ENCODE measurements around the gene SFTPB. TPM values are rescaled to one million over a fixed set of nuclear protein-coding genes. Genes with fewer than 3 reads are reported as not detected.

The SFTPB gene
- total and polyA plus RNA-seq, 8 donors, result 0.14 to 4,040 (median 1.8) TPM; not detected in 1

- Histone ChIP-seq H3K4me3 (peak overlapping the region in 1 of 4 donors; percentile 7), H3K36me3 (no peaks in the 10 kb centered on the region), H3K27me3 (no peaks in the 10 kb centered on the region), H3K27ac (peak overlapping the region in 4 of 5 donors; percentile 68 to 87 (median 76)), H3K9me3 (no peaks in the 10 kb centered on the region), H3K4me1 (peaks cover 31 to 87% (median 43%) of the 10 kb centered on the region in 4 donors)
- WGBS, 5 donors, result 72 to 89% (median 84%) methylated on average over 10 of the region's 10 CpGs
- TF ChIP-seq EP300 (IDR thresholded peaks at IDR 0.05), result no peak
- intact Hi-C loops (cut with DNase I; ENCODE audit: low total_unique reads), result no loop called here
- DNase-seq, result no peak
These were observed 38.7 kb upstream of the SFTPB start for GRCh38 chr2:85706599-85707296.

- H3K36me3 ChIP-seq, result no peaks in the 10 kb centered on the region
- peak overlapping the region; percentile 31 to 87 (median 76) for H3K27ac ChIP-seq
- intact Hi-C loops (cut with DNase I; ENCODE audit: low total_unique reads), result no loop called here
- no peak for TF ChIP-seq CTCF (IDR thresholded peaks at IDR 0.05)
- no peaks in the 10 kb centered on the region for H3K27me3 ChIP-seq
- H3K9me3 ChIP-seq, result no peaks in the 10 kb centered on the region
- DNase-seq, result no peak
- H3K4me1 ChIP-seq, result peaks cover 31 to 80% (median 40%) of the 10 kb centered on the region in 4 donors
- no peak overlapping the region for H3K4me3 ChIP-seq
- WGBS, 5 donors, result 72 to 92% (median 87%) methylated on average over 6 of the region's 6 CpGs
These were observed 38.1 kb upstream of the SFTPB start for GRCh38 chr2:85706063-85706462.

- H3K4me1 ChIP-seq, result peaks cover 31 to 76% (median 38%) of the 10 kb centered on the region in 4 donors
- no peaks in the 10 kb centered on the region for H3K27me3 ChIP-seq
- H3K4me3 ChIP-seq, result no peak overlapping the region
- no peak for TF ChIP-seq POLR2A (IDR thresholded peaks at IDR 0.05)
- peak; percentile 94 to 99 (median 94) for TF ChIP-seq POLR2AphosphoS5 (IDR thresholded peaks at IDR 0.05)
- TF ChIP-seq CTCF (IDR thresholded peaks at IDR 0.05), result no peak
- TF ChIP-seq EP300 (IDR thresholded peaks at IDR 0.05), result peak; percentile 77
- WGBS, 5 donors, result 76 to 91% (median 90%) methylated on average over 2 of the region's 2 CpGs
- intact Hi-C loops (cut with DNase I; ENCODE audit: low total_unique reads), result no loop called here
- peak overlapping the region; percentile 43 to 87 (median 76) for H3K27ac ChIP-seq
- DNase-seq, result peak in 1 of 2 donors; percentile 50
- no peaks in the 10 kb centered on the region for H3K9me3 ChIP-seq
- H3K36me3 ChIP-seq, result no peaks in the 10 kb centered on the region
These were observed 37.7 kb upstream of the SFTPB start for GRCh38 chr2:85705680-85706039.

- H3K36me3 ChIP-seq, result no peaks in the 10 kb centered on the region
- no peak overlapping the region for H3K4me3 ChIP-seq
- H3K27me3 ChIP-seq, result no peaks in the 10 kb centered on the region
- intact Hi-C loops (cut with DNase I; ENCODE audit: low total_unique reads), result no loop called here
- peak overlapping the region; percentile 43 to 87 (median 76) for H3K27ac ChIP-seq
- DNase-seq, result no peak
- 64 to 75% (median 73%) methylated on average over 8 of the region's 8 CpGs for WGBS, 5 donors
- no peaks in the 10 kb centered on the region for H3K9me3 ChIP-seq
- peaks cover 31 to 70% (median 36%) of the 10 kb centered on the region in 4 donors for H3K4me1 ChIP-seq
- TF ChIP-seq POLR2A (IDR thresholded peaks at IDR 0.05), result no peak
- TF ChIP-seq EP300 (IDR thresholded peaks at IDR 0.05), result no peak
- no peak for TF ChIP-seq POLR2AphosphoS5 (IDR thresholded peaks at IDR 0.05)
- TF ChIP-seq CTCF (IDR thresholded peaks at IDR 0.05), result no peak
These were observed 37.0 kb upstream of the SFTPB start for GRCh38 chr2:85704800-85705679.
